ENCODE data around the gene ZNF93. TPM values are rescaled to one million over a fixed set of nuclear protein-coding genes. Genes with fewer than 3 reads are reported as not detected.

The ZNF93 gene
- total RNA-seq, 1 donor from 2014 or later: 14.9 TPM

Other genes with a start within 250 kb of the ZNF93 start
- gene ATP13A1, start 237.3 kb upstream of the ZNF93 start, total RNA-seq: 125 and 135 TPM in 2 replicates
- 45.6 and 52.6 TPM in 2 replicates for gene ZNF101, start 232.1 kb upstream of the ZNF93 start, total RNA-seq
- gene ZNF14, start 167.8 kb upstream of the ZNF93 start, total RNA-seq: 11.8 and 13.4 TPM in 2 replicates
- 67.1 and 78.6 TPM in 2 replicates for gene ZNF506, start 79.2 kb upstream of the ZNF93 start, total RNA-seq
- gene ZNF253, start 35.1 kb upstream of the ZNF93 start, total RNA-seq: 24.7 and 26.3 TPM in 2 replicates
- 15.5 and 19.9 TPM in 2 replicates for gene ZNF682, start 138.6 kb downstream of the ZNF93 start, total RNA-seq
- gene ZNF90, start 177.1 kb downstream of the ZNF93 start, total RNA-seq: 9.8 and 12.5 TPM in 2 replicates

Data from activated B cell treated with CpG ODN at 0.5 μM for 24 hours (primary cell).